A549 treated with CpdA at 1 μM for 4 hours (cell line): Measurements from ENCODE around the gene FBXW10B. TPM values are rescaled to one million over a fixed set of nuclear protein-coding genes. Genes with fewer than 3 reads are reported as not detected.

ENCODE experiments used
- total RNA-seq: library from RNA; stranded (reverse); fragments of 200-300 nt; extraction: Qiagen RNA extraction; gene quantifications from 5 replicates; pipeline ENCODE4 v1.2.3, GENCODE V29; 2022; ENCODE audit warnings: low read depth

The FBXW10B gene
- 2.2 to 4.2 TPM (median 3.7 TPM) in 5 replicates for total RNA-seq

GRCh38 chr17:15619331-15620058 lies at the start of gene FBXW10B:
Gene FBXW10B, minus strand, starts transcription at chr17:15619704. Its CDS starts 192 bp downstream, at chr17:15619512.

Other genes starting within 250 kb of the FBXW10B start
- 1.2 to 2.9 TPM (median 1.9 TPM) in 5 replicates for gene CDRT4, start 152.1 kb downstream of the FBXW10B start, total RNA-seq
- 8.8 to 14.7 TPM (median 10.0 TPM) in 5 replicates for gene TVP23C, start 56.2 kb downstream of the FBXW10B start, total RNA-seq
- 245 to 303 TPM (median 258 TPM) in 5 replicates for gene TRIM16, start 64.6 kb upstream of the FBXW10B start, total RNA-seq
- gene ZNF286A, start 80.0 kb upstream of the FBXW10B start, total RNA-seq, result 26.7 to 37.9 TPM (median 29.5 TPM) in 5 replicates
- 0.05 TPM in 1 of 5 replicates, not detected in the others for gene TBC1D26, start 112.6 kb upstream of the FBXW10B start, total RNA-seq